ENCODE data around the gene SBF2.

SBF2 gene

DNA sequence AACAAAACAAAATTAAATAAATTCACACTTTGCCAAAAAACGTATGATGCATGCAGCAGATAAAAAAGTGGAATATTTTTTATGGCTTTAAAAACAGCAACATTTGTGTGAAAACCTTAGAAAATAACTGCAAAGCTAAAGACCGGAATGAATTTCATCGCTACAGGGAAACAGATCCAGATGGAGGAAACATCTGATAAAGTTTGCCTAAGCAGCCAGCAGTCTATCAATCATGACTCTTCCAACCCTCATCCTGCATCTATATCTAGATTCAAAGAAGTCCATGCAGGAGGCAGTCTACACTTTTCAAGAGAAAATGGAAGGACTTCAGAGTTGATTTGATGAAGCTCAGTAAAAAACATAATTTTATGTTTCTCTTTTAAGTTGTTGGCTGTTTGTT lies 503.3 kb downstream of the SBF2 start:
- Histone ChIP-seq H3K9ac (no peak overlapping the region), H3K36me3 (ENCODE audit: insufficient read depth) (no peaks in the 10 kb centered on the region), H4K20me1 (ENCODE audit: insufficient read depth) (no peaks in the 10 kb centered on the region)

DNA sequence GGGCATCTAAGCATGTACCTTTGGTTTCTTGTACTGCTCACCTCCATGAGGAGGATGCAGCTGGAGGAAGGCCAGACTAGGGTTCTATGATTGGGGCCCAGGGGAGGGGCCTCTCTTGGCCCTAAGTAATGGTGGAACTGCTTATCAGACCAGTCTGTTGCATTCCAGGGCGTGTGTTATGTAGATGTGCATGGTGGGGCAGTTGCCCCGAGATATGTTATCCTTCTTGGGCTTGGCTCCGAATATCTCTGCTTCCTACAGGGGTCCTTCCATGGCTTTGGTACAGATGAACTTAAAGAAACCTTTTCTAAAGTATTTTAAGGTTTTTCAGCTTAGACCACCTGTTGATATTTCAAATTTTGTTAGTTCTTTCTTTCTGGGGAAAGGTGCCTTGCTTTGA lies 504.1 kb downstream of the SBF2 start:
- H3K27me3 ChIP-seq (ENCODE audit: insufficient read depth, low read depth): no peaks in the 10 kb centered on the region
- TF ChIP-seq, protein P1, sequence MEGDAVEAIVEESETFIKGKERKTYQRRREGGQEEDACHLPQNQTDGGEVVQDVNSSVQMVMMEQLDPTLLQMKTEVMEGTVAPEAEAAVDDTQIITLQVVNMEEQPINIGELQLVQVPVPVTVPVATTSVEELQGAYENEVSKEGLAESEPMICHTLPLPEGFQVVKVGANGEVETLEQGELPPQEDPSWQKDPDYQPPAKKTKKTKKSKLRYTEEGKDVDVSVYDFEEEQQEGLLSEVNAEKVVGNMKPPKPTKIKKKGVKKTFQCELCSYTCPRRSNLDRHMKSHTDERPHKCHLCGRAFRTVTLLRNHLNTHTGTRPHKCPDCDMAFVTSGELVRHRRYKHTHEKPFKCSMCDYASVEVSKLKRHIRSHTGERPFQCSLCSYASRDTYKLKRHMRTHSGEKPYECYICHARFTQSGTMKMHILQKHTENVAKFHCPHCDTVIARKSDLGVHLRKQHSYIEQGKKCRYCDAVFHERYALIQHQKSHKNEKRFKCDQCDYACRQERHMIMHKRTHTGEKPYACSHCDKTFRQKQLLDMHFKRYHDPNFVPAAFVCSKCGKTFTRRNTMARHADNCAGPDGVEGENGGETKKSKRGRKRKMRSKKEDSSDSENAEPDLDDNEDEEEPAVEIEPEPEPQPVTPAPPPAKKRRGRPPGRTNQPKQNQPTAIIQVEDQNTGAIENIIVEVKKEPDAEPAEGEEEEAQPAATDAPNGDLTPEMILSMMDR (conservative IDR thresholded peaks at IDR 0.05; ENCODE audit: low read depth, low read length): no peak
- H4K20me1 ChIP-seq (ENCODE audit: insufficient read depth): no peaks in the 10 kb centered on the region
- H3K79me2 ChIP-seq (ENCODE audit: insufficient read depth, low read depth): no peaks in the 10 kb centered on the region
- no peaks in the 10 kb centered on the region for H3K36me3 ChIP-seq (ENCODE audit: insufficient read depth)
- no peak overlapping the region for H3K9ac ChIP-seq
- no peak overlapping the region for H3K4me2 ChIP-seq
- no peak overlapping the region for H2AFZ ChIP-seq (ENCODE audit: low read depth)
- H3K27ac ChIP-seq: no peak overlapping the region
- no peaks in the 10 kb centered on the region for H3K4me1 ChIP-seq (ENCODE audit: low read depth, poor library complexity, severe bottlenecking)
- no peak overlapping the region for H3K4me3 ChIP-seq (IDR thresholded peaks at IDR 0.05; ENCODE audit: insufficient read depth, low read depth, low read length)

More for the DNA sequence above, 503.3 kb downstream of the SBF2 start:
- no peak overlapping the region for H3K4me3 ChIP-seq (IDR thresholded peaks at IDR 0.05; ENCODE audit: insufficient read depth, low read depth, low read length)
- no peaks in the 10 kb centered on the region for H3K79me2 ChIP-seq (ENCODE audit: insufficient read depth, low read depth)
- H3K4me1 ChIP-seq (ENCODE audit: low read depth, poor library complexity, severe bottlenecking): no peaks in the 10 kb centered on the region
- TF ChIP-seq, protein P1 (conservative IDR thresholded peaks at IDR 0.05; ENCODE audit: low read depth, low read length): no peak
- no peak overlapping the region for H3K27ac ChIP-seq
- no peak overlapping the region for H3K4me2 ChIP-seq
- H2AFZ ChIP-seq (ENCODE audit: low read depth): no peak overlapping the region
- H3K27me3 ChIP-seq (ENCODE audit: insufficient read depth, low read depth): no peaks in the 10 kb centered on the region

DNA sequence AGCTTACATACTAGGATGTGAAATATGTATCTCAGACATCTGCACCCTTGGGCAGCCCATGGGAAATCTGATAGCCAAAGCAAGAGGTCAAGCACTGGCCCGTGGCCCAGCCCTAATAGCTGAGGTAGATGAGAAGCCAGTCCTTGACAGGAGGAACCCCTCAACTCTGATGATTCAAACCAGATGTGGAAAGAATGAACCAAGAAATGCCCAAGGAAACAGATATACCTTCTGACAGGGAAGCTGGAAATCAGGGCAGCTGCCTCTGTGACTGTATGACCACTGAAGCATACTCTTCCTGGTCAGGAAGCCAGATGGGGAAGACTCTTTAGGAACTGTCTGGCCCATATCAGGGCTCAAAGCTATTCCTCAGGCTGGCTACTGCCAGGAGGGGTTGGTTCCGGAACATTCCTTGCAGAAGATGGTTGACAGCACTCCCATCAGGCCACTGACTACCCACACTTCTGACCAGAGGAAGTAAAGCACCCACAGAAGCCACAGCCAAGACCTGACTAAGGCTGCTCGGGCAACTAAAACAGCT lies 506.0 kb downstream of the SBF2 start:
- Histone ChIP-seq H3K4me3 (IDR thresholded peaks at IDR 0.05; ENCODE audit: insufficient read depth, low read depth, low read length) (no peak overlapping the region), H3K36me3 (ENCODE audit: insufficient read depth) (no peaks in the 10 kb centered on the region), H3K4me1 (ENCODE audit: low read depth, poor library complexity, severe bottlenecking) (no peaks in the 10 kb centered on the region), H3K79me2 (ENCODE audit: insufficient read depth, low read depth) (no peaks in the 10 kb centered on the region), H4K20me1 (ENCODE audit: insufficient read depth) (no peaks in the 10 kb centered on the region), H2AFZ (ENCODE audit: low read depth) (no peak overlapping the region), H3K9ac (no peak overlapping the region), H3K4me2 (no peak overlapping the region), H3K27ac (no peak overlapping the region), H3K27me3 (ENCODE audit: insufficient read depth, low read depth) (no peaks in the 10 kb centered on the region)
- TF ChIP-seq, protein P1 (conservative IDR thresholded peaks at IDR 0.05; ENCODE audit: low read depth, low read length): no peak

DNA sequence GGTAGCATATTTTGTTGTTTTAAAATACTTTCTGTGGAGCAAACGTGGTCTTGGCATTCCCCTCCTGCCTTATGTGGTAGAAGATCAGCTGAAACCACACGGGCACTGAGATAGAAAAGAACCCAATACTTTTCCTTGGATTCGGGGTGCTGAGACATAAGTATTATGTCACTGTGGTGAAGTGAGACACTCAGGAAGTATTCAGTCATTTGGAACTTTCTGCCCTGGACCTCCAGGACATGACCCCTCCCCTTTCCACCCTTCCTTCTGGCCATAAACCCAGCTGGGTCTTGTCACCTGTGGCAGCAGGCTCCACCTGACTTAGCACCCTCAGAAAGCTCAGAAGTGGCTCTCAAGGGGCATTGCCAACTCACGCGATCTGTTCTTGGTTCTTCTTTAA lies 506.8 kb downstream of the SBF2 start:
- H2AFZ ChIP-seq (ENCODE audit: low read depth): no peak overlapping the region
- no peak overlapping the region for H3K9ac ChIP-seq
- H3K4me2 ChIP-seq: no peak overlapping the region
- H3K4me3 ChIP-seq (IDR thresholded peaks at IDR 0.05; ENCODE audit: insufficient read depth, low read depth, low read length): no peak overlapping the region
- no peaks in the 10 kb centered on the region for H3K36me3 ChIP-seq (ENCODE audit: insufficient read depth)
- H3K4me1 ChIP-seq (ENCODE audit: low read depth, poor library complexity, severe bottlenecking): no peaks in the 10 kb centered on the region
- no peaks in the 10 kb centered on the region for H4K20me1 ChIP-seq (ENCODE audit: insufficient read depth)
- H3K27me3 ChIP-seq (ENCODE audit: insufficient read depth, low read depth): no peaks in the 10 kb centered on the region
- TF ChIP-seq, protein P1 (conservative IDR thresholded peaks at IDR 0.05; ENCODE audit: low read depth, low read length): no peak
- H3K79me2 ChIP-seq (ENCODE audit: insufficient read depth, low read depth): no peaks in the 10 kb centered on the region
- H3K27ac ChIP-seq: no peak overlapping the region

Measured in KMS-11 (cell line).